NCI-H2196 (cell line): ENCODE data around the gene KIF26A.

Source experiments
- DNase-seq: peaks from one replicate; lab custom pipeline; 2025; ENCODE audit not compliant: unreplicated experiment; lab: John Stamatoyannopoulos, UW

The KIF26A gene

DNA sequence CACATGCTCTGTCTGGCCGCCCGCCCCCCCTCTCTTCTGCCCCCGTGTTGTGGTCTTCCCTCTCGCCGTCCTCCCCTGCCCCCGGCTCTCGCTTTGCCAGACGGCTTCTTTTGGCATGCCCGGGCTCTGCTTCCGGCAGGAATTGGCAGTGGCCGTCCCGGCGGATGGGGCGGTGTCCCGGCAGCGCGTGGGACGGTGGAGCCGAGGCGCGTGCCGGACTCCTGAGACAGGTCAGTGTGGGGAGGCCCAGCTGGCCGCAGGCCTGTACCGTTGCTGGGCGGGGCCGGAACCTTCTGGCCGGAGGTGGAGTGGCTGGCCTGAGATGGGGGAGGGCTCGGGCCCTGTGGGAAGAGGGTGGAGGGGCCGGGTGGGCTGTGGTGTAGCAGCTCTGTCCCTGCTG, 17.1 kb downstream of the KIF26A start:
- DNase-seq = no peak

- DNase-seq = no peak
Measured at GRCh38 chr14:104156142-104156541, 17.8 kb downstream of the KIF26A start.

DNA sequence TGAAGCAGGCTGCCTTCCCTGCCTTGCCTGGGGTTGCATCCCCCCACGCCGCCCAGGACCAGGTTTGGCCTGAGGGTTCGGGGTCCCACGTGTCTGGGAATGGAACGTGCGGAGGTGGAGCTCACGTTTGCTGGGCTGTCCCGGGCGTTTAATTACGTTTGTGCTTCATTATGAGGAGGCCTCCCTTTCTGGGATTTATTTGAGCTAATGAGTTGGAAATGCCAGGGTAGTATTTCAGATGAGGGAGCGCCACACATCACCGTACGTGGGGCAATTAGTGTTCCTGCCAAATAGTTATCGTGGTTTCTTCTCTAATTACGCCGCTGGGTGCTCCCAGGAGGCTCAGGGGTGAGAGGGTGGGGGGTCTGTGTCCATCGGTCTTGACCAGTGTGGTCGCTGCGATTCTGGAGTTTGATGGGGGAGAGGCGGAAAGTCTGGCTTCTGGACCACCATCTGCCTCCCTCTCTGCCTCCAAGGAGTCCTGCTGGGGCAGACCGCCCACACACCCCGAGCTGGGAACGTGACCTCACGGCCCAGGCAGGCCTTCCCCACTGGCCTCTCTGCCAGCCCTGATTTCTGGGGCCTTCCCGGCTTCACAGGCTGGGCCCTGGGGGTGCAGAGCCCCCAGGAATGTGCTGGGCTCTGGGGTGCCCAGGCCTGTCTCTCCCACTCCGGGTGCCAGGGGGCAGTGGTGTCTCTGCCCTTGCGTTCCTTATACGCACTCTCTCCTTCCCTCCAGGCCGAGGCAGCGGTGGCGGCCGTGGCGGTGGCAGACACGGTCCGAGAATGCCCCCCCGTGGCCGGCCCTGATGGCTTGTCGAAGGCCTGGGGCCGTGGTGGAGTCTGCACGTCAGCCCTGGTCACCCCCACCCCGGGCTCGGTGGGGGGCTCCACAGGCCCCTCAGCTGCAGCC, 18.9 kb downstream of the KIF26A start:
- DNase-seq = no peak

- no peak for DNase-seq
Measured at GRCh38 chr14:104158827-104159798, 20.7 kb downstream of the KIF26A start.

DNA sequence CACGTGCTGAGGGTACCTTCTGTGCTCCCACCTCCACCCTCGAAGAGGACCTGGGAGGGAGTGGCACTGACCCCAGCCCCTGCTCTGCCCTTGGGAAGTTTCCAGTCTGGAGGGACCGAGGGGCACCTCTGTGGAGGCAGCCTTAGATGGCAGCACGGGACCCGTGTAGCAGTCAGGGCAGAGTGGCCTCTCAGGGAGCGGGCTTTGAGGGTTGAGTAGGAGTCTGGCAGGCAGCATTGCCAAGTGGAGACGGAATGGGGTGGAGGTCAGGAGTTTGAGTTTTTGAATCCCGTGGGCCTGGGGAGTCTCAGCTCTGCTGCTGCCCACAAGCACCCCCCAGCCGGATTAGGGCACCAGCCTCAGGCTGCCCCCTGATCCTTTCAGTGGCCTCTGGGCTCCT, 21.6 kb downstream of the KIF26A start:
- no peak for DNase-seq

DNA sequence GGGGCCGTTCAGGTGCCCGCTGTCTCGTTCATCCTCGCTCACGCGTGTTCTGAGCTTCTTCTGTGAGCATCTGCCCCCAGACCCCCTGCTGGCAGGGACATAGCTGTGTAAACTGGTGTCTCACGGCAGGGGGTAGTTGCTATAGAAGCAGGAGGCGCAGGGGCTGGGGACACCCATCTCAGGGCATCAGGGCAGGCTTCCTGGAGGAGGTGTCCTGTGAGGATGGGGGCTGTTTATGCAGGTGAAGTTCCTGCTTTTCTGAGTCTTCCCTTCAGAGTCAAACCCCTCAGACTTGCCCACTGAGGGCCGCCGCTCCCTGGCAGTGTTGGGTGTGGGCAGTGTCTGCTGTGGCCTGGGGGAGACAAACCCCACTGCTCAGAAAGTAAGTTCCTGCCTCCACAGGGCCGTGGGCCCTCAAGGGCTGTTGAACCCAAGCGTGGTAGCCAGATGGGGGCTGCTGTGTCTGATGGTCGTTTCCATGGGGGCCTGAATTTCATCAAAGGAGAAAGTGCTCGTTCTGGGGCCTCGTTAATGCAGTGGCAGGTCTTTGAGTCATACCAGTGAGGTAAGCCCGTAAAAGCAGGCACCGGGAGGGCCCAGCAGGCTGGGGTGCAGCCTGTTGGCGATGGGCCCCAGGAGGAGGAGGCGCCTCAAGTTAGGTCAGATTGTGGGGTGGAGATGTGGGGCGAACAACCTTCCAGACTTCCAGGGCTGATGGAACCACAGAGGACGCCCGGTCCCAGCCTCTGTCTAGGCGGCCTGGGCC, 23.4 kb downstream of the KIF26A start:
- DNase-seq = no peak

GRCh38 chr14:104162495-104162894, 24.1 kb downstream of the KIF26A start:
- DNase-seq = no peak

- no peak for DNase-seq
Measured at GRCh38 chr14:104163541-104163940, 25.2 kb downstream of the KIF26A start.

- DNase-seq = no peak
Measured at GRCh38 chr14:104164041-104164440, 25.7 kb downstream of the KIF26A start.

DNA sequence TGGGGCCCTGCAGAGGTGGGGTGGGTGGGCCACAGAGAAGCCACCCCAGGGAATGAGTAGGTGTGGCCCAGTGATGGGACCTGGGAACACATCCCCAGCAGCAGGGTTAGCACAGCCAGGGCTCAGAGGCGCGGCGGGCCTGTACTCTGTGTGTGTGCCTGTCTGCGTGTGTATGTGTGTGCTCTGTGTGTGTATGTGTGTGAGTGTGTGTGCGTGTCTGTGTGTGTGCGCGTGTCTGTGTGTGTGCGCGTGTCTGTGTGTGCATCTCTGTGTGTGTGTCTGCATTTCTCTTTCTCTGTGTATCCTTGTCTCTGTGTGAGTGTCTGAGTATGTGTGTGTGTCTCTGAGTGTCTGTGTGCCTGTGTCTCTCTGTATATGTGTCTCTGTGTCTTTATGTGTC, 26.1 kb downstream of the KIF26A start:
- DNase-seq = no peak

DNA sequence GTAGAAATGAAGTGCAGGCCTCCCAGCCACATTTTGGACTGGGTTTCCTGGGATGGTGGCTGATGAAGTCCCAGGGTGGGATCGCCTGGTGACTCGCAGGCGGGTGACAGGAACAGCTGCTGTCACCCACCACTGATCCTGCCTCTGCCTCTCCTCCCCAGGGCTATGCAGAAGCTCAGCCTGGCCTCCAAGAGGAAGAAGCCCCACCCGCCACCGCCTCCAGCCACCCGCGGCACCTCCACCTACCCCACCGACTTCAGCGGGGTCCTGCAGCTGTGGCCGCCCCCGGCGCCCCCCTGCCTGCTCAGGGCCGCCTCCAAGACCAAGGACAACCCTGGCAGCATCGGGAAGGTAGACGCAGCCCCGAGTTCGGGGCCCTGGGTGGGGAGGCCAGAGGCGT, 28.3 kb downstream of the KIF26A start:
- no peak for DNase-seq

DNA sequence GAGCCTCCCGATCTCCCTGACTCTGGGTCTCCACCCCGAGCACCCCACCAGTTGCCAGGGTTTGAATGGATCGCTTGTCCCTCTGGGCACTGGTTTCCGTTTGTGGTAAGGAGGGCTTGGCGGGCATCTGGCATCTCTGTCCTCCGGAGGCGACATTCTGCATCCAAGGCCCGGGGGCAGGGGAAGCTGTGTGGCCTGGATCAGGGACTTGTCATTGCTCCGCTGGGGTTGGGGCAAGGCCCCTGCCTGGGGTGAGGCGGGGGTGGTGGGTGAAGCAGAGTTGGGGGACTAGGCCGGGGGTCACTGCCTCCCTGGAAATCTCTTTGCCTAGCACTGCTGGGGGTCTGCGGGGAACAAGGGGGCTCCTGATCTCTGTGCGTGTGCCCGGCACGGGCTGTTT, 30.2 kb downstream of the KIF26A start:
- DNase-seq = no peak

DNA sequence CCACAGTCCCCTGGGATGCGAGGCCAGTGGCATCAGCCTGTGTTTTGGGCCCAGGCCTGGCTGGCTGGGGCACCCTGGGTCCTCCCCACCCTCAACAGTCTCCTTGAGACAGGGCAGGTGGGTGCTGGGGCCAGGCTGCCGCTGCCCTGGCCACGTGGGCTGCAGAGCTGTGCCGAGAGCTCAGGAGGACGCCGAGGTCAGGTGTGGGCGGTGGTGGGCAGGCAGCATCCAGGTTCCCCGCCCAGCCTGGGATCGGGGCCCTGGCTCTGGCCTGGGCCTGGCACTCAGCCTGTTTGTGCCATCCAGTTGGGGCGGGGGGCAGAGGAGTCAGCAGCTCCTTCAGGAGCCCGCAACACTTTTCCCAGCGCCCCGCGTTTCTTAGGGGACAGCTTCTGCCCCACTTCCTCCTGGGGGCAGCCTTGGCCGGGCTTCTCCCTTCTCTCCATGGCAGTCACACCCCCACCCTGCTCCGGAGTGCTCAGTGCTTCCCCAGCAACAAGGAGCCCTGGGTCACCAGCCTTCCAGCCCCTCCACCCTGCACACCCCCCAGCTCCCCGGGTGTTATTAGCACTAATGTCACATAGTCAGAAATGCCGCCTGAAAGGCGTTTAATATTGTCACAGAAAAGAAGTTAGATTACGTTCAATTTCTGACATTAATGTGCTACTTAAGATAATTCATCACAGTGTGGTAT, 30.8 kb downstream of the KIF26A start:
- DNase-seq = no peak

- no peak for DNase-seq
Measured at GRCh38 chr14:104169699-104170479, 31.5 kb downstream of the KIF26A start.

DNA sequence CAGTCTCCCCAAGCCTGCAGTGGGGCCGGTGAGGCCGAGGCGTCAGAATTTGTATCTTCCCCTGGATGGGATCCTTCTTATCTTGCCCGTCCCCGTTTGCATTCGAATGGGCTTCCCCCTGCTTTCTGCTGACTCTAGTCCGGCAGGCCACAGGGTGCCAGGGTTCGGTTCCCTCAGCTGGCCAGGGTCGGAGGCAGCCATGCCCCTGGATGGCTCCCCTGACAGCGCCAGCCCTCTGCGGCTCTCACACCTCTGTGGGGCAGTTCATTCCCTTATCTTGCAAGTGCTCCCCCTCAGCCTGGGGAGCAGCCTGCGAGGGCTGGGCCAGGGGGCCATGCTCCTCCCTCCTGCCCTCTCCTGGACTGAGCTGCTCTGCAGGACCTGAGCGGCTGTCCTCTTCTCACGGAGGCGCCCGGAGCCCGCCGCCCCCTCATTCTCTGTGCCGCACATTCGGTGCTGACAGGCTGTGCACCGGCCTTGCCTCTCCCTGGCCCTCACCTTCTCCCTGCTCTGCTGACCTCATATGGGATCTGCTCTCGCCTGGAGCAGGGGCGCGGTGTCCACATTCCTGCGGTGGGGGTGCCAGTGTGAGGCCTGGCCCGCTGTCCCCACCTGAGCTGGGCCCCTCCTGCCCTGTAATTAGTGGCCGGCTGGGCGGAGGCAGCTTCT, 32.8 kb downstream of the KIF26A start:
- no peak for DNase-seq

- no peak for DNase-seq
Measured at GRCh38 chr14:104171895-104172294, 33.5 kb downstream of the KIF26A start.

DNA sequence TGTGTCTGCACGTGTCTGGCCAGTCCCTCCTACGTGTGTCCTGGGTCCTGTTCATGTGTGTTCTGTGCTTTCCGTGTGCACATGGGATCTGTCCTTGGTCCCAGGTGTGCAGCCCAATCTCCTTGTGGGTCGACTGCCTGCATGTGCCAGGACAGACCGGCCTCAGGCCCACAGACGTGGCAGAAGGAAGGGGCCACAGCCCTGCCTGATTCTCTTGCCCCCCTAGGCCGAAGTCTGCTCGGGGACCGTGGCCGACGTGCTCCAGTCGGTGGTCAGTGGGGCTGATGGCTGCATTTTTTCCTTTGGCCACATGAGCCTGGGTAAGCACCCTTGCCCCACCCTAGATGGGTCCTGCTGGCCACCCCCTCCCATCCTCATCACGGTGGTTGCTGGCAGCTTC, 34.0 kb downstream of the KIF26A start:
- no peak for DNase-seq

DNA sequence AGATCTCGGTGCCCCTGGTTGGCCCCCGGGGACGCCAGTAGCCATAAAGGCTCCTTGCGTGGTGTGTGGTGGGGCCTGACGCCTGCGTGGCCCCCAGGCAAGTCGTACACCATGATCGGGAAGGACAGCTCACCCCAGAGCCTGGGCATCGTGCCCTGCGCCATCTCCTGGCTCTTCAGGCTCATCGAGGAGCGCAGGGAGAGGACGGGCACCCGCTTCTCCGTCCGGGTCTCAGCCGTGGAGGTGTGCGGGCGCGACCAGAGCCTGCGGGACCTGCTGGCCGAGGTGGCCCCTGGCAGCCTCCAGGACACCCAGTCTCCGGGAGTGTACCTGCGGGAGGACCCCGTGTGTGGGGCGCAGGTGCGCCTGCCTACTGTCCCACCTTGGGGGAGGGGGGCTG, 34.5 kb downstream of the KIF26A start:
- DNase-seq = no peak

- no peak for DNase-seq
Measured at GRCh38 chr14:104174051-104174450, 35.7 kb downstream of the KIF26A start.
